HG03442 (cell line): ENCODE results near the gene LIMS1.
"Not testable (repeated sequence)": the region's sequence is repeated elsewhere in the genome, so short reads cannot be mapped to it uniquely, and the experiment has no call there.

Source experiments
- ATAC-seq: cut with Tn5 transposase; IDR thresholded peaks from one replicate; pipeline ENCODE4 v1.9.1; 2021; ENCODE audit warnings: mild to moderate bottlenecking, moderate library complexity; ENCODE audit not compliant: unreplicated experiment

The LIMS1 gene

DNA sequence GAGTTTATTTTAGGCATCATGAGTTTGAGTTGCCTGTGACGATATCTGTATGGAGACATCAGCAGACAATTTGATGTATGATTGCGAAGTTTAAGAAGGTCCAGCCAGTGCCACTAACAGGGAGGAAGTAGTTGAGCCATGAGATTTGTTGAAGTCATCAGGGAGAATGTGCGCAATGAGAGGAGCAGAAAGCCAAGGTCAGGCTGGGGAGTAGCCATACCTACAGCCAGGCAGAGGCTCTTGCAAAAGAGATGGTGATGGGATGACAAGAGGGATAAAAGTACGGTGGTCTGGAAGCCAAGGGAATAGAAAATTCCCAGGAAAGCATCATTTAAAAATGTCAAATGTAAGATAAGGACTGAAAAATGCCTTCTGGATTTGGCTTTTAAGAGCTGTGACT is 51.2 kb downstream of the LIMS1 start:
- ATAC-seq = no peak

DNA sequence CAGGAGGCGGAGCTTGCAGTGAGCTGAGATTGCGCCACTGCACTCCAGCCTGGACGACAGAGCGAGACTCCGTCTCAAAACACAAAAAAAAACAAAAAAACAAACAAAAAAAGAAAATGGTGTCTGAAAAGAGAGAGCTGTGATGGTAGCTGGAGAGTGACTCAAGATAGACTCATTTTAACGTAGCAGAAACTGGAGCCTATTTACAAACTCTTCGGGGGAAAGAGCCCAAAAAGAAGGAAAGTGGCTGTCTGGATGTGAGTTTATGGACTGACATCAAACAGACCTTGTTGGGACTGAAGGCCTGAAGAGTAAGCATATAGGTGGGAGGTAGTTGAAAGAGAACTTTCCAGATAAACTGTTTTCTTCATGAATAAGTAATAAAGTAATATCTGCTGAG is 51.8 kb downstream of the LIMS1 start:
- no peak for ATAC-seq

- ATAC-seq = no peak
Observed at GRCh38 chr2:108586631-108587030, 52.4 kb downstream of the LIMS1 start.

- no peak for ATAC-seq
Observed at GRCh38 chr2:108587621-108588020, 53.4 kb downstream of the LIMS1 start.

DNA sequence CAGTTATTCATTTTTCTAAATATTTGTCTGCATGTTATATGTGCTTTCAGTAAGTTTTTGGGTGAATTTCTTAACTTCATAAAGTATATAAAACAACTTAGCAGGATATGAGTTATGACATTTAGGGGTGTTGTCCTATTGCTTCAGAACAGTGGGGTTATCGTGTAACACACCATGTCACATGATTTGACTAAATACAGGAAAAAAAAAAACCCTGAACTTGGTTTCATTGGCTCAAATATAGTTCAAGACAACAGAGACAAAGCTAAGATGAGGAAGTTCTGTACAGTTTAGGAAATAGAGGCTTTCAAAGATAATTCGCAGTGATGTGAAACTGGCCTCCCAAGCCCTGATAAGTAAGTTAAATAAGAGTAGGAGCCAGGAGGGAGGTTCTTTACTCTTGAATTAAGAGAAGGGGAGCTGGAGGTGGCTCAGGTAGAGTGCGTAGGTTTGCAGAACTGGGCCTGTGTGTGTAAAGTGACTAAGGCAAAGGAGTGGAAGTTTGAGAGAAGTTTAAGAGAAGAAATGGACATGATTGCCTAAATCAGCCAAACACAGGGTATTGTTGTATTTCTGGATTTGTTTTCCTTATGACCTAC is 53.9 kb downstream of the LIMS1 start:
- no peak for ATAC-seq

- ATAC-seq = no peak
Observed at GRCh38 chr2:108589372-108589771, 55.1 kb downstream of the LIMS1 start.

GRCh38 chr2:108589781-108590180 is 55.5 kb downstream of the LIMS1 start:
- ATAC-seq = no peak

- peak; percentile 69 for ATAC-seq
Observed at GRCh38 chr2:108591163-108591562, 56.9 kb downstream of the LIMS1 start.

- no peak for ATAC-seq
Observed at GRCh38 chr2:108593547-108594098, 59.4 kb downstream of the LIMS1 start.

- peak; percentile 82 for ATAC-seq
Observed at GRCh38 chr2:108594132-108594981, 60.1 kb downstream of the LIMS1 start.

- ATAC-seq = peak; percentile 49
Observed at GRCh38 chr2:108594982-108595464, 60.8 kb downstream of the LIMS1 start.

GRCh38 chr2:108595771-108596170 is 61.5 kb downstream of the LIMS1 start:
- ATAC-seq = not testable (repeated sequence)

DNA sequence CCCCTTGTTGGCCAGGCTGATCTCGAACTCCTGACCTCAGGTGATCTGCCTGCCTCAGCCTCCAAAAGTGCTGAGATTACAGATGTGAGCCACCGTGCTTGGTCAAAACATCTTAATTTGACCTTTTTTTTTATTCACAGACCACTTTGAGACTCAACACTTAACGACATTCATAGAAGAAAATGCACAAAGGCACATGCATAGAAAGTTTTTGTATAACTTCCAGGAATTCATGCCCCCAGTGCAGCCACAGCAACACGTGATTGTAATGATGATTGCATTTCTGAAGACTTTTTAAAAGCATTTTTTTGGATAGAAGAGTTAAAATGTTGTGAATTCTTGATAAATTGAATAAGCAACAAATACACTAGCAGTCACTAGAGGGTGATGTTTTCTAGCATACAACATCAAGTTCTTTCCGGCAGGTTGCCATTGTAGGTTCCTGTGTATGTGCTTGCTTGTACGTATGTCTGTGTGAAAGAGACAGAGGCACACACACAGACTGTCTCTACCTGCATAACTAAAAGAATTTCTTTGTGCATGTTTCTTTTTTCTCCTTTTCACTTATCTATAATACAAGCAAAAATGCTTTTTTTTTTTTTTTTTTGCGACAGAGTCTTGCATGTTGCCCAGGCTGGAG is 63.0 kb downstream of the LIMS1 start:
- not testable (repeated sequence) for ATAC-seq

- not testable (repeated sequence) for ATAC-seq
Observed at GRCh38 chr2:108601199-108601598, 66.9 kb downstream of the LIMS1 start.

DNA sequence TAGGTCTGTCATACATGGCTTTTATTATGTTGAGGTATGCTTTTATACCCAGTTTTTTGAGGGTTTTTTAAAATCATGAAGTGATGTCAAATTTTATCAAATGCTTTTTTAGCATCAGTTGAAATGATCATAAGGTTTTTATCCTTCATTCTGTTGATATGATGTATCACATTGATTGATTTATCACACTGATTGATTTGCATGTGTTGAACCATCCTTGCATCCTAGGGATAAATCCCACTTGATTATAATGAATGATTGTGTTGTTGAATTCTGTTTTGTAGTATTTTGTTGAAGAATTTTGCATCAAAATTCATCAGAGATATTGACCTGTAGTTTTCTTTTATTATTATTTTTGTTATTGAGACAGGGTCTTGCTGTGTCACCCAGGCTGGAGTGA is 68.2 kb downstream of the LIMS1 start:
- ATAC-seq = no peak

DNA sequence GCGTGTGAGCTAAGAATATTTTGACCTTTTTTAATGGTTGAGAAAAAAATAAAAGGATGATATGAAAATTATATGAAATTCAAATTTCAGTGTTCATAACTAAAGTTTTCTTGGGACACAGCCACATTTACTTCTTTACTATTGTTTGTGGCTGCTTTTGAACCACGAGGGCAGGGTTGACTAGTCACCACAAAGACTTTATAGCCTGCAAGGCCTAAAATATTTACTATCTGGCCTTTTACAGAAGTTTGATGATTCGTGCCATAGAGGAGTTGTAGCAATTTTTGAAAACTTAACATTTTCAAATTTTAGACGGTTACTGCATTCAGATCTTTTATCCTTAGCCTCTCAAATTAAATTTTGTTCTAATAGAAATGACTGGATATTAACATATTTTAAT is 69.9 kb downstream of the LIMS1 start:
- ATAC-seq = no peak

- peak; percentile 77 for ATAC-seq
Observed at GRCh38 chr2:108605947-108606346, 71.7 kb downstream of the LIMS1 start.

DNA sequence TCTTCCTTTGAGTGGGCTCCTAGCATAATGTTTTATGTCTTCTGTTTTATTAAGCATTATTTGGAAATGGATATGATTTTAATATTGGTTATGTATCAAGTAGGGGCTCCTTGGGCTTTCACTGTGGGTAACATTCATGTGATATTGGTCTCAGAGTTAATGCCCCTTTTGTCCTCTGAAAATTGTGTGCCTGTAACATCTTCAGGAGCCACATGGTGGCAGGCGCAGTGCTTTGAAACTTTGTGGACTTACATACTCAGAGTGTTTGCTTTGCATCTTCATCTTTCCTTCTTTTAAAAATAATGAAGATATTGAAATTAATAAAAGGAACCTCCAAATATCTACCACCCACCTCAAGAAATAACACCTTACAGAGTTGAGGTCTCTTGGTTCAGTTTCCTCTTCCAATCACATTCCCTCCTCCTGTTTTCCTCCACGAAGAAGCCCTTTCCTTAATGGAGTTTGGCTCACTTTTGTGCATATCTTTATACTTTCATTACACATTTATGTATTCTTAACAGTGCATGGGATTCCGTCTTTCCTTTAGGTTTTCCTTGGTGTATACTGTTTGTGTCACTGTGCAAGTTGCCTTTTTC is 73.5 kb downstream of the LIMS1 start:
- ATAC-seq = no peak

GRCh38 chr2:108611021-108611420 is 76.8 kb downstream of the LIMS1 start:
- no peak for ATAC-seq

DNA sequence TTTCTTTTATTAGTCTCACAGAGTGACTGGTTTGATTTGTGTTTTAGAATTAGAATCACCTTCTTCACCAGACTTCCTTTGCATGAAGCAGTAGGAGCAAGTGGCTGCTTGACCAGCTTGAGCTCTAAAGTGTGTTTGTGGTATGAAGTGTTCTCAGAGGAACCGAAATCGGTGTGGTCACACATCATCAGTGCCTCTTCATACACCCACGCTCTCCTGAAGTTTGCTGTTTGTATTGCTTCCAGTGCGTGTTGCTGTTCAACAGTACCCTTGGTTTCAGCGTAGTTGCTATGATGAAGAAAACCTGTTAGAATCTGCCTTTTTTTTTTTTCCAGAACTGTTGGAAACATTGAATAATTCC is 77.9 kb downstream of the LIMS1 start:
- peak; percentile 66 for ATAC-seq

DNA sequence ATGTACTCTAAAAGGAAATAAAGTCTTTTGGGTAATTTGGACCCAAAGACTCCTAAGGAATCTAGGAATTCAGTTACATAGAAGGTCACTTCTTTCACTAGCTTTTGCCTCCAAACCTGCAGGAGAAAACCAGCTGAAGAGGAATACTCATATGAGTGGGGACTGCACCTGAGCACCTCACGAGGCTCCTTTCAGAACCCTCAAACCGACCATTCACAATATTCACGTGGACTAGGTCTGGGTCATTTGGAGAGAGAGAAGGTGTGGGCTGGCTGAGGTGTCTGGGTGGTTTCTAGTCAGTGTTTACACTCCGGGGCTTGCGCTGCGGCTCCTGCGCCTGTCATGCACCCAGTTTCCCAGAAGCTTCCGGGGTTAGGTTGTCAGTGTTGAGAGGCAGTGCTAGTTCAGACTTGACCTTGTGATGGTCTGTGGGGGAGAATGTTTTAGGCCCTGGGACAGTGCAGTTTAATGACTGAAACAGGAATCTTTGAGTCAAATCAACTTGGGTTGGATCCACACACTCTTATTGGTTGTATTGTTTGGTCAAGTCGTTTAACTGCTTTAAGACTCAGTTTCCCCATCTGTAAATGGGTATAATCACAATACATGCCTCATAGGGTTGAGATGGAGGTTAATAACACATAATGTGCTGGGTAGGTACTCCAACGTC is 78.4 kb downstream of the LIMS1 start:
- ATAC-seq = peak; percentile 85
